GM12874 (cell line): ENCODE results near the gene ZXDC.

Experiments
- TF ChIP-seq, protein P1 (sequence below): IDR thresholded peaks from 2 replicates; pipeline ENCODE4 v1.5.1; 2011; ENCODE audit warnings: low read depth, mild to moderate bottlenecking, control low read depth, low read length, moderate library complexity; ENCODE audit not compliant: insufficient read depth

The ZXDC gene

DNA sequence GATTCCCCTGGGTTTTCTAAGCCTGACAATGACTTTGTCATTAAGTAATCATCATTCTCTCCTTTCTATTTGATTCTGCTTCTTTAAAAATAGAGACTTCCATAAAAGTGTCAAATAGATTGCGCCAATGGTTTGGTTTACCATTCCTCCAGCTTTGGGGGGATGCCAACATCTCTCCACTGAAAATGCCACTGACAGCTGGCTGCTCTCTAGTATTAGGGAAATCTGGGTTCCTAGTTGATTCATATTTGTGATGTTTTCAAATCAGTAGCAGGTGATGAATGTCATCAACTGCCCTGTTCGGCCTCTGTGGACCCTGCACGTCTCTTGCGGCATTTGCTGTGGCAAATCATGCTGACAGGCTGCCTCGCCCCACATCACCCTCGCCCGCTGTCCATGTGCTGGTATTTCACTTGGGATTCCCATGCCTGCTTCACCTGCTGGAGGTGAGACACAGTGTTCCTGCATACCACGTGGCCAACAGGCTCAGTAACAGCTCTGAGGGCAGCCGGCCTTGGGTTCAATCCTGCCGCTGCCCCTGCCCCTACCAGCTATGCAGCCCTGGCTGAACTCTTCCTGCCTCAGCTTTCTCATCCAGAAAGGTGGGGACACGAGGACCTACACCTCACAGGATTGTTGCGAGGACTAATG lies 28.1 kb downstream of the ZXDC start:
- TF ChIP-seq, protein P1, sequence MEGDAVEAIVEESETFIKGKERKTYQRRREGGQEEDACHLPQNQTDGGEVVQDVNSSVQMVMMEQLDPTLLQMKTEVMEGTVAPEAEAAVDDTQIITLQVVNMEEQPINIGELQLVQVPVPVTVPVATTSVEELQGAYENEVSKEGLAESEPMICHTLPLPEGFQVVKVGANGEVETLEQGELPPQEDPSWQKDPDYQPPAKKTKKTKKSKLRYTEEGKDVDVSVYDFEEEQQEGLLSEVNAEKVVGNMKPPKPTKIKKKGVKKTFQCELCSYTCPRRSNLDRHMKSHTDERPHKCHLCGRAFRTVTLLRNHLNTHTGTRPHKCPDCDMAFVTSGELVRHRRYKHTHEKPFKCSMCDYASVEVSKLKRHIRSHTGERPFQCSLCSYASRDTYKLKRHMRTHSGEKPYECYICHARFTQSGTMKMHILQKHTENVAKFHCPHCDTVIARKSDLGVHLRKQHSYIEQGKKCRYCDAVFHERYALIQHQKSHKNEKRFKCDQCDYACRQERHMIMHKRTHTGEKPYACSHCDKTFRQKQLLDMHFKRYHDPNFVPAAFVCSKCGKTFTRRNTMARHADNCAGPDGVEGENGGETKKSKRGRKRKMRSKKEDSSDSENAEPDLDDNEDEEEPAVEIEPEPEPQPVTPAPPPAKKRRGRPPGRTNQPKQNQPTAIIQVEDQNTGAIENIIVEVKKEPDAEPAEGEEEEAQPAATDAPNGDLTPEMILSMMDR = no peak

- TF ChIP-seq, protein P1 = no peak
These were observed 28.9 kb downstream of the ZXDC start for GRCh38 chr3:126446791-126447190.

DNA sequence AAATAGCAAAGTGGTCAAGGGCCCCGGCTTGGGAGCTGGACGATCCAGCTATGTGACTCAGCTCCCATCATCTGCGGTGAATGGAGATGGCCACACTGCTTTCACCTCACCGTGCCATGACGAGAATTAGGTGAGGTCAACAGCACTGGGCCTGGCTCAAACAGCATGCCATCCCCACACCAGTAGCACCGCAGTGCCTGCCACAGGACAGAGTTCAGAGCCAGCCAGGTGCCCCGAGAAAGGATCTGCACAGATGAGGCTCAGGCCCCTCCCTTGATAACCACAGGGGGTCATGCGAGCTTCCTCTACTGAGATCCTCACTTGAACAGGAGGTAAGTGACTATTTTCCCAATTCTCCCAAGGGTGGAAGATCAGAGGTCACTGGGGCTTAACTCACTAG lies 29.4 kb downstream of the ZXDC start:
- TF ChIP-seq, protein P1 = no peak

DNA sequence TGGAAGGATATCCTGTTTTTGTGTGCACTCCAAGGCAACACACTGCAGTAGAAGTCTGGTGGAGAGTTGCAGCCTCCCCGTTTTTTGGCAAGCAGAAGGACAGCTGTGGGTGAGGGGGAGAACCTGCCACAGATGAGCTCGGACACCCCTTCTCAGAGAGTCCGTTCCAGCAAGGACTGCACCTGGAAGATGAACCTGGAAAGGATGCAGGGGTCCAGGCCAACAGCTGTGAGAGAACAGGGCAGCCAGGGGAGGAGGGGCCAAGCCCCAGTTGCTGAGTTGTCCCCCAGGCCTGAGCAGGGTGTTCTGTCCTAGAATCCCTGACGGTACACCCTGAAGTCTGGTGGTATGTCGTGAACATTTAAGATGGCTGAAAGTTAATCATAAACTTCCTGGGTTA lies 30.2 kb downstream of the ZXDC start:
- TF ChIP-seq, protein P1 = no peak

- TF ChIP-seq, protein P1 = no peak
These were observed 32.8 kb downstream of the ZXDC start for GRCh38 chr3:126442856-126443242.

GRCh38 chr3:126442094-126442855 lies 33.4 kb downstream of the ZXDC start:
- TF ChIP-seq, protein P1 = no peak

DNA sequence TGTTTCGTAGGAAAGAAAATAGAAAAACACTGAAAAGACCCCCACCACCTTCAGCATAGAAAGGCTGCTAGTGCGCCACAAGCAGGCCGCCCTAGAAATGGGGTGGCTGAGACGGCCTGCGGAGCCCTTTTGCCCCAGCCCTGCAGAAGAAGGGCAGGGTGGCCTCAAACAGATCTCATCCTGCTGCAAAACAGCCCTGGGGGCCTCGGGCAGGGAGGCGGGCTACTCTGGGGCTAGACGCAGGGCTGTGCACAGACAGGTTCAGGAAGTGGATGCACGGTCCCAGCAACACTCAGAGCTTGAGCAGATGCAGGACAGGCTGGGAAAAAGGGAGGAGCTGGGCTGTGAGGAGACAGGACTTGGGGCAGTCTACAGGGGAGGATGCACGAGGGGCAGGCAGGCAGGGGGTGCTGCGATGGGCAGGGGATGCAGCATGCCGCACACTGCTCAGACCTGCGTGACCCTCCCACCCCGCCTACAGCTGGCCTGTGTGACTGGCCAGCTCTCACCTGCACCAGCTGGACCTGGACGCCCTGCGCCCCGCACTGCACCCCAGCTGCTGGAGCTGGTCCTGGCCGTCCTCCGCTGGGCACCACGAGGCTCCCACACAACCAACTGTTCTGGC lies 34.3 kb downstream of the ZXDC start:
- TF ChIP-seq, protein P1 = no peak
